Naive thymus-derived CD4-positive, alpha-beta T cell (primary cell): ENCODE data around the gene CLASRP. TPM values are rescaled to one million over a fixed set of nuclear protein-coding genes. Genes with fewer than 3 reads are reported as not detected.

Experiments
- ATAC-seq: fragments of 150-1000 bp; cut with Tn5 transposase; 2 replicates; pipeline ENCODE4 v1.10.0; 2021; ENCODE audit warnings: mild to moderate bottlenecking, moderate library complexity
- CTCF ChIA-PET: fragments of 350-600 bp; sonication (Branson Sonifier 250); formaldehyde crosslinking; loops from one replicate; lab custom pipeline; 2021; ENCODE audit warnings: antibody characterized with exemption; lab: Charles Lee
- POLR2A ChIA-PET: fragments of 350-600 bp; sonication (Branson Sonifier 250); formaldehyde crosslinking; loops from one replicate; lab custom pipeline; 2021; ENCODE audit warnings: antibody characterized with exemption, inconsistent platforms; lab: Charles Lee
- DNase-seq, 9 donors: peaks; one replicate each; pipeline versions ENCODE4 v3.0.0 to v3.0.0-alpha.2; 2020 to 2022; ENCODE audit warnings: mixed read lengths in 1 of 9
- H3K27ac ChIP-seq: one replicate; pipeline ENCODE4 v1.7.0; 2013; ENCODE audit warnings: mild to moderate bottlenecking, low read depth, low read length, moderate library complexity
- H3K27me3 ChIP-seq, 2 donors: one replicate each; pipeline ENCODE4 v1.7.0; 2013; ENCODE audit warnings: low read length in 2 of 2, mild to moderate bottlenecking in 2 of 2, moderate library complexity in 2 of 2; ENCODE audit not compliant: control insufficient read depth in 2 of 2, insufficient read depth in 2 of 2
- H3K36me3 ChIP-seq, 3 experiments: 1 replicate in 2 of 3; 2 replicates in 1 of 3; pipeline ENCODE4 v1.7.0; 2013; ENCODE audit warnings: low read length in 3 of 3, mild to moderate bottlenecking in 3 of 3, moderate library complexity in 1 of 3; ENCODE audit not compliant: insufficient read depth in 3 of 3, control insufficient read depth in 2 of 3
- H3K4me1 ChIP-seq, 2 donors: one replicate each; pipeline ENCODE4 v1.7.0; 2013; ENCODE audit warnings: low read length in 2 of 2, mild to moderate bottlenecking in 2 of 2, moderate library complexity in 1 of 2; ENCODE audit not compliant: control insufficient read depth in 2 of 2, insufficient read depth in 2 of 2
- H3K4me3 ChIP-seq: 2 replicates; pipeline ENCODE4 v1.7.0; 2013; ENCODE audit warnings: mild to moderate bottlenecking, low read length
- H3K9me3 ChIP-seq, 3 experiments: 1 replicate in 2 of 3; 2 replicates in 1 of 3; pipeline ENCODE4 v1.7.0; 2013; ENCODE audit warnings: low read length in 3 of 3; ENCODE audit not compliant: control insufficient read depth in 2 of 3
- H3K27ac Mint-ChIP-seq, 9 donors: one replicate each; pipeline ENCODE4 v1.8.0; 2020 to 2022; ENCODE audit warnings: mixed read lengths in 9 of 9, mild to moderate bottlenecking in 8 of 9, moderate library complexity in 5 of 9, inconsistent platforms in 2 of 9
- H3K27me3 Mint-ChIP-seq, 5 donors: one replicate each; pipeline ENCODE4 v1.8.0; 2021 to 2022; ENCODE audit warnings: mixed read lengths in 5 of 5, mild to moderate bottlenecking in 1 of 5
- H3K36me3 Mint-ChIP-seq, 5 donors: one replicate each; pipeline ENCODE4 v1.8.0; 2020 to 2022; ENCODE audit warnings: mixed read lengths in 5 of 5, mild to moderate bottlenecking in 3 of 5, inconsistent platforms in 1 of 5
- H3K4me1 Mint-ChIP-seq, 7 donors: one replicate each; pipeline ENCODE4 v1.8.0; 2020 to 2022; ENCODE audit warnings: mixed read lengths in 7 of 7, mild to moderate bottlenecking in 3 of 7, inconsistent platforms in 1 of 7
- H3K4me3 Mint-ChIP-seq, 10 donors: one replicate each; pipeline ENCODE4 v1.8.0; 2020 to 2022; ENCODE audit warnings: mild to moderate bottlenecking in 10 of 10, mixed read lengths in 10 of 10, moderate library complexity in 6 of 10, inconsistent platforms in 2 of 10
- H3K9me3 Mint-ChIP-seq, 11 donors: one replicate each; pipeline ENCODE4 v1.8.0; 2020 to 2022; ENCODE audit warnings: mixed read lengths in 11 of 11, mild to moderate bottlenecking in 4 of 11, inconsistent platforms in 1 of 11, moderate library complexity in 1 of 11
- intact Hi-C, 2 donors: fragments of 100-400 bp; cut with micrococcal nuclease; formaldehyde crosslinking; loops; one replicate each; pipeline ENCODE4 v1.15.1; 2023
- polyA plus RNA-seq, 2 donors: library from polyadenylated mRNA; unstranded; fragments of 300-500 nt; fragmentation: Illumina TruSeq; gene quantifications; one replicate each; pipeline ENCODE4 v1.2.3, GENCODE V29; 2021
- total RNA-seq, 6 experiments: library from RNA in 5 of 6; stranded (reverse) in 5 of 6; gene quantifications; 1 replicate in 5 of 6; 2 replicates in 1 of 6; pipeline ENCODE4 v1.2.3 and lab custom pipeline; 2021 to 2026

CLASRP gene
- total and polyA plus RNA-seq, 7 experiments from 2014 or later, result 3.6 to 185 (median 152) TPM

- Histone ChIP-seq H3K27me3 (no peaks in the 10 kb centered on the region), H3K4me3 (peak within 1 kb of the TSS; percentile 75), H3K9me3 (no peaks in the 10 kb centered on the region), H3K4me1 (peaks cover 33 to 46% of the 10 kb centered on the region in 2 donors), H3K27ac (peak within 1 kb of the TSS; percentile 90), H3K36me3 (peaks cover 0 to 13% (median 4%) of the 10 kb centered on the region in 3 experiments)
- ChIA-PET CTCF (interaction anchor here (0.7 to 2.1 kb wide), 4 partner anchors 9 to 407 kb away, joined by 3 to 11 read pairs (median 6); partner anchors contain the start of genes BLOC1S3 and TRAPPC6A), POLR2A (interaction anchor here (0.6 to 3.8 kb wide), 17 partner anchors 10 to 1429 kb away, joined by 3 to 36 read pairs (median 8); partner anchors contain the start of genes BLOC1S3, CLASRP, CLPTM1 and GEMIN7)
- DNase-seq, result peak; percentile 81 to 97 (median 92)
- peak within 1 kb of the TSS; percentile 87 to 99 (median 96) for H3K4me3 Mint-ChIP-seq
- peaks cover 56 to 81% (median 60%) of the 10 kb centered on the region in 7 donors for H3K4me1 Mint-ChIP-seq
- no peaks in the 10 kb centered on the region for H3K27me3 Mint-ChIP-seq
- intact Hi-C loops, result loop anchor here (1.0 to 5.0 kb wide), 15 partner anchors 10 to 794 kb away; partner anchors contain the start of genes BLOC1S3 (in 2 of the 2), GEMIN7 (in 2 of the 2), TRAPPC6A (in 2 of the 2) and BCL3 (in 1 of the 2)
- H3K27ac Mint-ChIP-seq, result peak within 1 kb of the TSS; percentile 96 to 100 (median 98)
- peak; percentile 85 for ATAC-seq
- H3K36me3 Mint-ChIP-seq, result peaks cover 0 to 11% (median 4%) of the 10 kb centered on the region in 5 donors
- H3K9me3 Mint-ChIP-seq, result peaks cover 0 to 8% (median 0%) of the 10 kb centered on the region in 11 donors
Observed at GRCh38 chr19:45092747-45093678, 54.2 kb downstream of the CLASRP start, which contains the start of gene PPP1R37. TSS of gene PPP1R37 (plus strand) at chr19:45093179. CDS start at chr19:45093326, 147 bp downstream.

DNA sequence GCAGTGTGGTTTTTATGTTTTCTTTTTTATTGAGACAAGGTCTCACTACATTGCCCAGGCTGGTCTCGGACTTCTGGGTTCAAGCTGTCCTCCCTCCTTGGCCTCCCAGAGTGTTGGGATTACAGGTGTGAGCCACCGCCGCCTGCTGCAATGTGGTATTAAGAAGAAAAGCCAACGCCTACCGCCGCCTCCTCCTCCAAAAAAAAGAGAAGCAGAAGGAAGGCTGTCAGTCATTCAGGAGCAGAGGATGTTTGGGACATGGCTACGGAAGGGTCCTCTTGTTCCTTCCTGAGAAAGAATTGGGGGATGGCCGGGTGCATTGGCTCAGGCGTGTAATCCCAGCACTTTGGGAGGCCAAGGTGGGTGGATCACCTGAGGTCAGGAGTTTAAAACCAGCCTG is 55.3 kb downstream of the CLASRP start:
- CTCF ChIA-PET, result no interaction called here
- peak overlapping the region; percentile 87 to 99 (median 96) for H3K4me3 Mint-ChIP-seq
- H3K27me3 Mint-ChIP-seq, result no peaks in the 10 kb centered on the region
- Histone ChIP-seq H3K36me3 (peaks cover 0 to 13% (median 4%) of the 10 kb centered on the region in 3 experiments), H3K27ac (peak overlapping the region; percentile 90), H3K4me1 (peaks cover 34 to 41% of the 10 kb centered on the region in 2 donors), H3K27me3 (no peaks in the 10 kb centered on the region), H3K4me3 (peak overlapping the region; percentile 75), H3K9me3 (no peaks in the 10 kb centered on the region)
- H3K27ac Mint-ChIP-seq, result peak overlapping the region; percentile 63 to 98 (median 79)
- H3K9me3 Mint-ChIP-seq, result peaks cover 0 to 8% (median 0%) of the 10 kb centered on the region in 11 donors
- intact Hi-C loops, result loop anchor here in 1 of 2 donors (5.0 kb wide), 4 partner anchors 33 to 793 kb away; partner anchors contain the start of genes BCL3, IRF2BP1 and MARK4
- peaks cover 0 to 11% (median 4%) of the 10 kb centered on the region in 5 donors for H3K36me3 Mint-ChIP-seq
- peaks cover 52 to 81% (median 69%) of the 10 kb centered on the region in 7 donors for H3K4me1 Mint-ChIP-seq
- ATAC-seq (no peak), DNase-seq (no peak)
- POLR2A ChIA-PET, result no interaction called here

DNA sequence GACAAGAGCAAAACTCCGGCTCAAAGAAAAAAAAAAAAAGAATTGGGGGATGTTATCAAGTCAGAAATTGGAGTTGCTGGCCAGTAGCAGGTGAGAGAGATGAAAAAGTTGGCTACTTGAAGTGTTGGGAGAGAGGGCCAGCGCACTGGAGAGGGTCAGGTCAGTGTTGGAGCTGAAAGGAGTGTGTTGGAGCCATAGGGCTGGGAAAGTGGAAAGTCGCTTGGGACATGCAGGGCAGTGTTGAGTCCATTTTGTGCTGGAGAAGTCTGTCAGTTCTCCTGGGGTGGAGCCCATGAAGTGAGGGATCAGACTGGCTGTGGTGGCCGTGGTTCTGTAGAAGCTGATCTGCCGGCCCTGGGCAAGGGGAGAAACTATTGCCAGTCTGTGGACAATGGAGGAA is 55.9 kb downstream of the CLASRP start:
- H3K4me1 ChIP-seq, result peaks cover 39 to 41% of the 10 kb centered on the region in 2 donors
- H3K27ac ChIP-seq, result no peak overlapping the region
- H3K4me3 Mint-ChIP-seq, result peak overlapping the region; percentile 87 to 99 (median 96)
- POLR2A ChIA-PET, result interaction anchor here (0.8 to 1.5 kb wide), 2 partner anchors 8 to 84 kb away, joined by 3 to 4 read pairs; partner anchors contain the start of genes BLOC1S3 and TRAPPC6A
- H3K36me3 ChIP-seq, result peaks cover 0 to 17% (median 4%) of the 10 kb centered on the region in 3 experiments
- no peaks in the 10 kb centered on the region for H3K27me3 Mint-ChIP-seq
- intact Hi-C loops, result loop anchor here in 1 of 2 donors (5.0 kb wide), 4 partner anchors 33 to 793 kb away; partner anchors contain the start of genes BCL3, IRF2BP1 and MARK4
- no peak overlapping the region for H3K4me3 ChIP-seq
- H3K9me3 Mint-ChIP-seq, result peaks cover 0 to 8% (median 0%) of the 10 kb centered on the region in 11 donors
- H3K27me3 ChIP-seq, result no peaks in the 10 kb centered on the region
- H3K36me3 Mint-ChIP-seq, result peaks cover 0 to 11% (median 4%) of the 10 kb centered on the region in 5 donors
- DNase-seq, result no peak
- peak overlapping the region; percentile 19 to 98 (median 75) for H3K27ac Mint-ChIP-seq
- ATAC-seq, result no peak
- CTCF ChIA-PET, result no interaction called here
- H3K9me3 ChIP-seq, result no peaks in the 10 kb centered on the region
- peaks cover 56 to 82% (median 75%) of the 10 kb centered on the region in 7 donors for H3K4me1 Mint-ChIP-seq

DNA sequence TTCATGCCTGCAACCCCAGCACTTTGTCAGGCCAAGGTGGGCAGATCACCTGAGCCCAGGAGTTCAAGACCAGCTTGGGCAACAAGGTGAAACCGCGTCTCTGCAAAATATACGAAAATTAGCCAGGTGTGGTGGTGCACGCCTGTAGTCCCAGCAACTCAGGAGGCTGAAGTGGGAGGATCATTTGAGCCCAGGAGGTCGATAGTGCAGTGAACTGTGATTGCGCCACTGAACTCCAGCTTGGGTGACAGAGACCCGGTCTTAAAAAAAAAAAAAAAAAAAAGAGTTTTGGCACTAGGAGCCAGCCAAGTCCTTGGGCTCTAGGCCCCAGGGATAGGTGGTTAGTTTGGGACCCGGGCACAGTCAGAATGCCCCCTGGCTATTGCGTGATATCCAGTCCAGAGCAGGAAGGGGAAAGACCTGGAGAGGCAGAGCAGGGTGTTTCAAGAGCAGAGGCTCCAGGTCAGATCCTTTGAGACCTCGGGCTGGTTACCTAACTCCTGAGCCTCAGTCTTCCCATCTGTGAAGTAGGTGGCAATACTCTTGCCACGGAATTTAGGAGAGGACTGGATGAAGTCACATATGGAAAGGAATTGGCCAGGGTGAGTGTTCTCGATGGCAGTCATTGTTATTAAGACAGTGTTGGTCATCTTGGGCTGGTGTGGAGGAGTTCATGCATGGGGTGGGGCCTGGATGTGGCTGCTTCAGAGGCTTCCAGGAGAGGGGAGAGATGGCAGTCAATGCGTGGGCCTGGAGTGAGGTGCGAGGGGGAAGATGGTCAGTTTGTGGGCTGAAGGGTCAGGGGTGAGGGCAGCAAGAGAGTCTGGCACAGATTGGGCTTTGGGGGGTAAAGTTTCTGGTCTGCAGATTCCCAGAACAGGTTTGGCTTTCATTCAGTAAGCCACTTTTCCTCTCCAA is 56.9 kb downstream of the CLASRP start:
- DNase-seq (no peak), ATAC-seq (no peak)
- no peak overlapping the region for H3K27ac ChIP-seq
- H3K27me3 ChIP-seq, result no peaks in the 10 kb centered on the region
- Mint-ChIP-seq H3K4me3 (peak overlapping the region in 9 of 10 donors; percentile 32 to 97 (median 51)), H3K27me3 (no peaks in the 10 kb centered on the region), H3K4me1 (peaks cover 56 to 86% (median 80%) of the 10 kb centered on the region in 7 donors), H3K36me3 (peaks cover 0 to 11% (median 4%) of the 10 kb centered on the region in 5 donors), H3K27ac (peak overlapping the region in 6 of 9 donors; percentile 14 to 81 (median 62)), H3K9me3 (peaks cover 0 to 8% (median 0%) of the 10 kb centered on the region in 11 donors)
- peaks cover 0 to 12% (median 0%) of the 10 kb centered on the region in 3 experiments for H3K36me3 ChIP-seq
- H3K4me1 ChIP-seq, result peaks cover 34 to 39% of the 10 kb centered on the region in 2 donors
- intact Hi-C loops, result no loop called here
- POLR2A ChIA-PET, result interaction anchor here (1.5 kb wide), 1 partner anchor 83 kb away, joined by 4 read pairs; the partner anchor contains the start of genes BLOC1S3 and TRAPPC6A
- CTCF ChIA-PET, result no interaction called here
- H3K9me3 ChIP-seq, result no peaks in the 10 kb centered on the region
- H3K4me3 ChIP-seq, result no peak overlapping the region

- Histone ChIP-seq H3K36me3 (peaks cover 0 to 11% (median 0%) of the 10 kb centered on the region in 3 experiments), H3K4me1 (peaks cover 28 to 39% of the 10 kb centered on the region in 2 donors), H3K4me3 (no peak overlapping the region), H3K27me3 (no peaks in the 10 kb centered on the region), H3K27ac (no peak overlapping the region), H3K9me3 (no peaks in the 10 kb centered on the region)
- Mint-ChIP-seq H3K9me3 (peaks cover 0 to 6% (median 0%) of the 10 kb centered on the region in 11 donors), H3K36me3 (peaks cover 0 to 6% (median 0%) of the 10 kb centered on the region in 5 donors), H3K4me3 (peak overlapping the region in 8 of 10 donors; percentile 10 to 97 (median 51)), H3K27me3 (no peaks in the 10 kb centered on the region), H3K27ac (peak overlapping the region in 7 of 9 donors; percentile 23 to 89 (median 67)), H3K4me1 (peaks cover 52 to 88% (median 79%) of the 10 kb centered on the region in 7 donors)
- intact Hi-C loops, result no loop called here
- DNase-seq (no peak), ATAC-seq (no peak)
- ChIA-PET CTCF (no interaction called here), POLR2A (interaction anchor here (0.7 kb wide), 1 partner anchor 207 kb away, joined by 3 read pairs; no protein-coding TSS in a partner anchor)
Observed at GRCh38 chr19:45096700-45097099, 57.9 kb downstream of the CLASRP start.
